GM19035 (cell line): Measurements from ENCODE around the gene TCF12.

Source experiments
- ATAC-seq: cut with Tn5 transposase; IDR thresholded peaks from one replicate; pipeline ENCODE4 v1.9.1; 2021; ENCODE audit not compliant: unreplicated experiment

The TCF12 gene

GRCh38 chr15:57236561-57237300, 318.3 kb downstream of the TCF12 start:
- ATAC-seq: no peak

GRCh38 chr15:57237301-57237642, 318.8 kb downstream of the TCF12 start:
- no peak for ATAC-seq

DNA sequence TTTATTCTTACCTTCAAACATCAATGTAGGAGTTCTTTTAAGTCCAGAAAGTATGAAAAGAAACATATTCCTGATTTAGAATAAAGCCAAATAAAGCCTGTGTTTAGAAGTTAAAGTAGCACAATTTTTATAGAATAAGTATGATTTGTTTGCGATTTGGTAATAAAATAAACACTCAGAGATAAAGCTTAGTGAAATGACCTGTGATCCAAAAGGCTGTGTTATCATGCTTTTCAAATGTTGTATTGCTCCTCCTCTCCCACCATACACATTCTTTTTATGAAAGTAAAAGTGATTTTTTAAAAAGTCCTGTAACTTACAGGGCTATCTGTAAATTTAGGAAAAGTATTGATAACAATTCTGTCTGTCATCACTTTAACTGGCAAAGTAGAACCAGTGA, 319.2 kb downstream of the TCF12 start:
- ATAC-seq: no peak

DNA sequence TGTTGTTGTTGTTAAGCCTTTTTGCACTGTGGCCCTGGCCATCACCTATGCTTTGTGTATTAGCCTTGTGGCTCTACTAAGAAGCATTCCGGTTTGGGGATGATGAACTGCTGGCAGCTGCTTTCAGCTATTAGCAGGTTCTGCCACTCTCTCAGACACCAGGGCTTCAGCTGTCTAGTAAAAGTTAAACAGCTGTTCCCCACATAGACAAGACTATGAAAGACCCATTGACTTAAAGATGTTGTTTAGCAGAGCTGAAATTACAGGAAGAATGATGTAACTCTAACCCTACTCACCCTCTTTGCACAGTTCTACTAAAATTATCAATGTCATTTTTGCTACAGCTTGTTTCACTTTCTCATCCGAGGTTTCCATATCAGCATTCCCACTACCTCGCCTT, 326.7 kb downstream of the TCF12 start:
- ATAC-seq: no peak

GRCh38 chr15:57245714-57246113, 327.3 kb downstream of the TCF12 start:
- no peak for ATAC-seq

- no peak for ATAC-seq
Observed at GRCh38 chr15:57248074-57248473, 329.6 kb downstream of the TCF12 start.

GRCh38 chr15:57251308-57251707, 332.9 kb downstream of the TCF12 start:
- no peak for ATAC-seq

DNA sequence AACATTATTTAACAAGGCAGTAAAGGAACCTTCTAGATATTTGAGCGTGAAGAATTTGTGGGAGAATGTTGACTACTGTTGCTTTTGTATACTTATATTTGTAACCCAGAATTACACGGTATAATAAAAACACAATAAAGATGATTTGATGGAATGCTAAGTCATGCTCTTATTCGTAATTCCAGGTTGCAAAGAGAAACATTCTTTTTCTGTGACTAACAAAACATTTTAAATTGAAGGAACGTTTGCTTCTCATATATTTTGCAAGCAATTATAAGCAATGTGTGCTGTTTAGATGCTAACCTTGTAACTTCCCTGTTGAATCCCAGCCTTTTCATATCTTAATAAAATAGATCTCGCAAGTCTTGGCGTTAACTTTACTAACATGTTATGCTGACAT, 333.5 kb downstream of the TCF12 start:
- ATAC-seq: no peak

DNA sequence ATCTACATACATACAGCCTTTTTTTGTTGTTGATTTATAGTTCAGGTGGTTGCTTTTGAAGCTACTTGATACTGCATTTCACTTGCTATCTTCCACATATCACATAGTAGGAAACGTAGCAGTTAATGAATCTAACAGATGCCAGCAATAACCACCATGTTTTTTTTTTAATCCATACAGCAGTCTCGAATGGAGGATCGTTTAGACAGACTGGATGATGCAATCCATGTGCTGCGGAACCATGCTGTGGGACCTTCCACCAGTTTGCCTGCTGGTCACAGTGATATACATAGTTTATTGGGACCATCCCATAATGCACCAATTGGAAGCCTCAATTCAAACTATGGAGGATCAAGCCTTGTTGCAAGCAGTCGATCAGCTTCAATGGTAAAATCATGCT, 334.6 kb downstream of the TCF12 start:
- no peak for ATAC-seq

DNA sequence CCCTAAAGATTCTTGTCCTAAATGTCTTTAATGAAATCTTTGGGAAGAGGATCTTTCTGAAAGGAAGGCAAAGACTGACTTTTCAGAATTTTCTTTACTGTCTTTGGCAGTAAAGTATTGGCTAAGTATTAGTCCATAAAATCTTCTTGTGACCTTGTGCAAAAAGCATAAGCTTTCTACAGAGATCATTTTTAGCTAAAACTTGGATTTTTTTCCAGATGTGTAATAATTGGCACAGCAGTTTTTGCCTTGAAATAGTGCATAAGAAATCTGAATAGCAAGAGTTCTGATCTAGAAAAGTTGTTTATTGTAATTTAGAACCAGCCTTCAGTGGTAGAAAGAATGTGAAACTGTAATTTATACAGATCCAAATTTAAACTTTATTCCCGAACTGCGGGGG, 335.1 kb downstream of the TCF12 start:
- ATAC-seq: no peak

- no peak for ATAC-seq
Observed at GRCh38 chr15:57255751-57256341, 337.4 kb downstream of the TCF12 start.

DNA sequence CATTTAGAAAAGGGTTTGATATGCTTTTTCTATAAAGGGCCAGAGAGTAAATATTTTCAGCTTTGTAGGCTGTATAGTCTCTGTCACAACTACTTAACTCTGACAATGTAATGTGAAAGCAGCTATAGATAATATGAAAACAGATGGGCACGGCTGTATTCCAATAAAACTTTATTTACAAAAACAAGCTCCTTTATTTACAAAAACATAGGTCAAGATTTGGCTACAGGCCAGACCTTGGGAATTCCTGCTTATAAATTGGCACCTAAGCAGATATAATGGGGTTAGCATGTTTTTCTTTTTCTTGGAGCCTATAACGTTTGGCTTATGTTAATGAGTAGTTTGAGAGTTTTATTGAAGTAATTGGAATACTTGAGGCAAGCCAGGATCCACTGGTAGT, 338.5 kb downstream of the TCF12 start:
- no peak for ATAC-seq

GRCh38 chr15:57259568-57260040, 341.2 kb downstream of the TCF12 start:
- ATAC-seq: no peak

DNA sequence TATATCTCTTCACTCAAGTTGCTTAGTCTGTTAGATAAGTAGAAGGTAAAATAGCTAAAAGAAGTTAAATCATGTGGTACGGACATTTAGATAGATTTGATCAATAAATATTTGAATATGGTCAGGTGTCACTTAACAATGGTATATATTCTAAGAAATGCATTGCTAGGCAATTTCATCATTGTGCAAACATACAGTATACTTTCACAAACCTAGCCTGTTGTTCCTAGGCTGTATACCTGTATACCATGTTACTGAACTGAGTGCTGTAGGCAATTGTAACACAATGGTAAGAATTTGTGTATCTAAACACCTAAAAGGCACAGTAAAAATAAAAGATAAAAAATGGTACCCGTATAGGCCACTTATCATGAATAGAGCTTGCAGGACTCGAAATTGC, 345.1 kb downstream of the TCF12 start:
- no peak for ATAC-seq

DNA sequence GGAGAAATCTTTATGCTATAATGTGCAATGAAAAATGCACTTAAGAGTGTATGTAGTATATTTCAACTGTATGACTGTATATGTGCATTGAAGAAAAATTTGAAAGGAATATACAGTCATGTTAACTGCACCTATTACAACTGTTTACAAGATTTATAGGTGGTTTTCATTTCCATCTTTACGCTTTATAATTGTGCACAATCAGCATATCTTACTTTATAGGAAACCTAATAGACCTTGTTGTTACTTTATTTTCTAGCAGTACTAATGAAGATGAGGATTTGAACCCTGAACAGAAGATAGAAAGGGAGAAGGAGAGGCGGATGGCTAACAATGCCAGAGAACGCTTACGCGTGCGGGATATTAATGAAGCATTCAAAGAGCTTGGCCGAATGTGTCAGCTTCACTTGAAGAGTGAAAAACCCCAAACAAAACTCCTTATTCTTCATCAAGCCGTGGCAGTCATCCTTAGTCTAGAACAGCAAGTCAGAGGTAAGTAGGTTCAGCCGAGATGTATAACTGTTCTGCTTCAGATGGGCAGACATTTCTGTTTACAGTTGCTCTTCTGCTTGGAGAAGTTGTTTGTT, 354.4 kb downstream of the TCF12 start:
- no peak for ATAC-seq

- no peak for ATAC-seq
Observed at GRCh38 chr15:57273402-57273801, 355.0 kb downstream of the TCF12 start.

GRCh38 chr15:57278439-57278838, 360.0 kb downstream of the TCF12 start:
- no peak for ATAC-seq

DNA sequence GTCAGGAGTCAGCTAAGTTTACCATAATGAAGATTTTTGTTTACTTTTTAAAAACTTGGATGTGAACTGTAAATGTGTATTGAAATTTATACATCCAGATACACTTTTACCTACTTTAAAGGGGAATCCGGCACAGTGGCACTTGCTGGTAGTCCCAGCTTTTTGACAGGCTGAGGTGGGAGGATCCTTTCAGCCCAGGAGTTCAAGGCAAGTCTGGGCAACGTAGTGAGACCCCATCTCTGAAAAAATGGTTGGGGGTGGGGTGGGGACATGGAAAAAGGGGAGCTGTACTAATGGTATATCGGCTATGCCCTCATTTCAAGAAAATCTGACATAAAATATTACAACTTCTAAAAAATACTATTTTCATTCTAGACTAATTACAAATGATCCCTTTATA, 362.0 kb downstream of the TCF12 start:
- no peak for ATAC-seq

- ATAC-seq: peak; percentile 66
Observed at GRCh38 chr15:57281321-57281720, 362.9 kb downstream of the TCF12 start.

DNA sequence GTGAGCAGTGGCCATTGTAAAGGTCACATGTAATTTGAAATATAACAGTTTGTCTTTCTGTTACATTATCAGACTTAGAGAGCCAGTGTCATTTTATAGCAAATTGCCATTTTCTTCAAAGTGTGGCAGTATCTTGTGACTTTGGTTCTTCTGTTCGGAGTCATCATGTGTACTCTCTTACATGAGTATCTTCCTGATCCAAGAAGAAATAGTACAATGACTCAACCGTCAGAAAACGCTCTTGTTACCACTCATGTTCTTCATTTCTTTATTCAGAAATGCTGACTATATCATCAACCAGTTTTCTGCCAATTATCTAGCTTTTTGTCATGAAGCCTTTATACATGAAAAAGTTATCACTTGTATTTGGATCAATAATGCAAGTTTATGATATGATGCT, 364.2 kb downstream of the TCF12 start:
- no peak for ATAC-seq

DNA sequence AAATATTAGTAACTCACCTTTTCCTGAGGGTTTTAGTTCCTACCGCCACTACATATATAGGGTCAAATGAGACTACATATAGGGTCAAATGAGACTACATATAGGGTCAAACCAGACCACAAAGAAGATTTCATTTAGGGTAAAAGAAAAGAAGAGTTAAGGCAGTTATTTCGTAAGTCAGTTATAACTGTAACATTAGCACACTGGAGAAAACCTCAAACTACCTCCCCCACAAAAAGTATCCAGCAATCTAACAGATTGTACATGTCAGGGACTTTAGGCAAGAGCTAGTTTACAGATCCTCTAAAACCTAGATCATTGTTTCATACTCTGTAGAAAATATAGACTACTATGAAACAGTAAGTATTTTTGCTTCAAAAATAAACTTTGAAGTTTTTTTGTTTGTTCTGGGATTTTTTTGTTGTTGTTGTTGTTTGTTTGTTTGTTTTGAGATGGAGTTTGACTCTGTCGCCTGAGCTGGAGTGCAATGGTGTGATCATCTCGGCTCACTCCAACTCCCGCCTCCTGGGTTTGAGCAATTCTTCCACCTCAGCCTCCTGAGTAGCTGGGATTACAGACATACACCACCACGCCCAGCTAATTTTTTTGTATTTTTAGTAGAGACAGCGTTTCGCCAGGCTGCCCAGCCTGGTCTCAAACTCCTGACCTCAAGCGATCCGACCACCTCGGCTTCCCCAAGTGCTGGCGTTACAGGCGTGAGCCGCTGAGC, 365.5 kb downstream of the TCF12 start:
- peak; percentile 19 for ATAC-seq

DNA sequence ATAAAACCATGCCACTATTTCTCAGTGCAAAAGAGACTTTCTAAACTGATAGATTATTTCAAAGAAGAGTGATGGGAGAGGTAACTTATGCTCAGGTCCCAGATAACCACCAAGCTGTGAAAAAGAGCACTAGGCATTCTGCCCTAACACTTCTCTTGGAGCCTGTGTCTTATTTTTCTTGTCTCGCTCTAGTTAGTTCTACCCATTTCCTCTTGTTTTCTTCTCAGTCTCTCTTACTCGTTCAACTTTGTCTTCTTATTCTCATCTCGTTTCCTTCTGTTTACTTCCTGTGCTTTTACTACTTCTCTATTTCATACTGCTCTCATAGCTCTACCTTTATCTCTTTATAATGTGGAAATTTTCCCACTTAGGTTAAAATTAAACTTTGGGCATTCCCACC, 366.1 kb downstream of the TCF12 start:
- ATAC-seq: peak; percentile 54
